HG03457 (cell line): ENCODE data around the gene TSKU.
"Not testable (repeated sequence)": the region's sequence is repeated elsewhere in the genome, so short reads cannot be mapped to it uniquely, and the experiment has no call there.

Source experiments
- ATAC-seq: cut with Tn5 transposase; IDR thresholded peaks from one replicate; pipeline ENCODE4 v1.9.1; 2021; ENCODE audit warnings: moderate number of reproducible peaks; ENCODE audit not compliant: unreplicated experiment

TSKU gene, protein sequence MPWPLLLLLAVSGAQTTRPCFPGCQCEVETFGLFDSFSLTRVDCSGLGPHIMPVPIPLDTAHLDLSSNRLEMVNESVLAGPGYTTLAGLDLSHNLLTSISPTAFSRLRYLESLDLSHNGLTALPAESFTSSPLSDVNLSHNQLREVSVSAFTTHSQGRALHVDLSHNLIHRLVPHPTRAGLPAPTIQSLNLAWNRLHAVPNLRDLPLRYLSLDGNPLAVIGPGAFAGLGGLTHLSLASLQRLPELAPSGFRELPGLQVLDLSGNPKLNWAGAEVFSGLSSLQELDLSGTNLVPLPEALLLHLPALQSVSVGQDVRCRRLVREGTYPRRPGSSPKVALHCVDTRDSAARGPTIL

GRCh38 chr11:76783294-76783895 is at the start of gene TSKU:
TSKU (plus strand) TSS chr11:76783356; CDS start chr11:76795617, 12,261 bp downstream.
- ATAC-seq = no peak

DNA sequence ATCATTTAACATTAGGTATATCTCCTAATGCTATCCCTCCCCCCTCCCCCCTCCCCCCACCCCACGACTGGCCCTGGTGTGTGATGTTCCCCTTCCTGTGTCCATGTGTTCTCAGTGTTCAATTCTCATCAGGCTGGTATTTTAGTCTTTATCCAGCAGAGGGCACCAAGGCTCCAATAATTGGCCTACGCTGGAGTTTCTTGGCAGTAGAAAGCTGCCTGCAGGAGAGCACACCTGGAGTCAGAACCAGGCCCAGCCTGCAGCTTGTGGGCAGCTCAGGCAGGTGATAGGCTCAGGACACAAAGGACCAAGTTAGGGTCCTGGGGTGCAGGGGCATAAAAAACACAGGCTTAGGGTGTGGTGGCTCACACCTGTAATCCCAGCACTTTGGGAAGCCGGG is 49.2 kb upstream of the TSKU start:
- ATAC-seq = not testable (repeated sequence)

GRCh38 chr11:76734456-76735420 is 48.4 kb upstream of the TSKU start:
- ATAC-seq = no peak

- no peak for ATAC-seq
Observed at GRCh38 chr11:76735841-76736240, 47.3 kb upstream of the TSKU start.

DNA sequence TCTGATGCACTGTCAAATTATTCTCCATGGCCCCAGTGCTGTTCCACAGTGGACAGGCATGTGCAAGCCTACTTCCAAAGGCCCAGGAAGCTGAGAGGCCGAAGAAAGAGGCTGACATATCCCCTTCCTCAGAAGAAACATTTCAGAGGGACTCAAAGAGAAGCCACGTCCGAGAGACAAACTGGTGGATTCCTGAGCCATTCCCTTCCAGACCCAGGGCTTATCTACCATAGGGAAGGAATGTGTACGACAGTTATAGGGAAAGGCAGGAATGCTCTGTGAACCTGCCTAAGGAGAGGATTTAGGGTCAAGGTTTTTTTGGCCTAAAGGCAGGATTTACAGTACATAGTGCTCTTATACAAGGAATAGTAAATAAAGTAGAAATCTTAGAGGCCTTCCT is 46.9 kb upstream of the TSKU start:
- ATAC-seq = no peak

DNA sequence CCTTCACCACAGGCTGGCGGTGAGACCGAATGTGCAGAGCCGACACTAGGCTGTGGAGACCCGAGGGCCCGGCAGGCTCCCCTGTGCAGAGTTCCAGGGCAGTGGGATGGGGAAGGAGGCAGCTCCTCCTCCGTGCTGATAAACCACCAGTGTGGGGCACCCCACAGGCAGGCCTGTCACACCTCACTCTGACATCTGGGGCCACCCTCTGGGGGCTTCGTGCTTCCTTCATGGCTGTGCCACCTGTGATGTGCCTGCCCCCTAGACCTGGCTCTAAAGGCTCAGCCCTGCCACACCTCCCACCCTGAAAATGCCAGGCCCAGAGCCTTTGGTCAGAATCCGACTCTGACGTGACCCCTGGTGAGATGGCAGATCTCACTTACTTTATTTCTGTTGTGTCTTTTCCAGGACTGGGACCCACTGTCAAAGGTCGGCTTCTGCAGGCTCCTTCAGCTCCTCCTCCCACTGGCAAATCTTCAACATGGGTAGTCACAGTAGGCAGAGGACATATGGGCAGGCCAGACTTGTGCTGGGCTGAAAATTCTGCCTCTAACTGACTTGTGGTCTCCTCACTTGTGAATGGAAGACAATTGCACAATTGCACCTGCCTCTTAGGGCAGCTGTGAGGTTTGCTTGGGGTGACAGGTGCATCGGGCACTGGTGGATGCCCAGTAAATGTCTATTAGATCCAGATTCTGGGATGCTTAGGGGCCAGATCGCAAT is 46.2 kb upstream of the TSKU start:
- ATAC-seq = no peak

- ATAC-seq = no peak
Observed at GRCh38 chr11:76738618-76739240, 44.4 kb upstream of the TSKU start.

GRCh38 chr11:76739798-76740197 is 43.4 kb upstream of the TSKU start:
- ATAC-seq = no peak

DNA sequence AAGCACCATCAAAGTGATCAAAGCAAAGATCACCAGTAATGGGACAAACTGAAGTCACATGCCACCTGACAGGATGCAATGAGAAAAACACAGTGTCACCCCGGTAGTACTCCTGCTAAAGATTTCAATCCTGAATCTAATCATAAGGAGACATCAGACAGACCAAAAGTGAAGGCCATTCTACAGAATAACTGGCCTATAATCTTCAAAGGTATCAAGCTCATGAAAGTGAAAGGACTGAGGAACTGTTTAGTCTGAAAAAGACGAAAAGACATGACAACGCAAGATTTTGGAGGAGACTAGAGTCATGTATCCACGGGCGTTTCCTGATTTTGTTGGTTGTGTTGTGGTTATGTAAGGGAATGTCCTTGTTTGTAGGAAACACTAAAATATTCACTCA is 42.4 kb upstream of the TSKU start:
- ATAC-seq = no peak

GRCh38 chr11:76742902-76743301 is 40.3 kb upstream of the TSKU start:
- ATAC-seq = no peak

DNA sequence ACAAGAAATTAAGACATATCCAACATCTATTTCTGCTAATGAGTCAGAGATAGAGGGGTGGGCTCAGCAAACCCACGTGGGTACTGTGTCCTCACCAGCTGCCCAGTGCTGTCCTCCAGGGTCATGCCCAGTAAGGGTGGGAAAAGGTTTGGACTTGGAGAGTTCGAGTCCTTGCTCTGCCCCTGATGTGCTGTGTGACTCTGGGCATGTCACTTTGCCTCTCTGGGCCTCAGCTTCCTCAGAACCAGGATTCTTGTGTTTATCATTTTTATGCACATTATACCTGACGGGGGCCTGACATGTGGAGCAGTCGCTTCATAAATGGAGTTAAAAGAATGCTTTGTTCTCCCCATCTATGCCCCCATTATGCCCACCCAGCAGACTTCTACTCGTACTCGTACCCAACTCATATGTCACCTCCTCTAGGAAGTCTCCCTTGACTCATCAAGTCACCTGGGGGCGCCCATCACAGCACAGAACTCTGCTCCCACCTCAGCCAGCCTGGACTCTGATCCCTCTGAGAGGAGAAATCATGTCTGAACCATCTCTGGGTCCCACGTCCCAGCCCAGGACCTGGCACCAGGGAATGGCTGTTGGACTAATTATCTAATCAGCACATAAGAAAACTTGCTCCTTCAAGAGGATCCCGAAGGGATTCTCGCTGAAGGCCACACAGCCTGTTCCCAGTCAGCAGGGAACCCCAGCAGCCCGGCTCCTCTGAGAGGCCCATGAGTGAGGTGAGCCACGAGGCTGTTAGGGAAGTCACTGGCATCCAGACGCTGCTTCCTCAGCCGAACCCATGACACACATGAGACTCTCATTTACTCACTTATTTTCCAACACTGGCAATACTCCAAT is 38.7 kb upstream of the TSKU start:
- no peak for ATAC-seq

DNA sequence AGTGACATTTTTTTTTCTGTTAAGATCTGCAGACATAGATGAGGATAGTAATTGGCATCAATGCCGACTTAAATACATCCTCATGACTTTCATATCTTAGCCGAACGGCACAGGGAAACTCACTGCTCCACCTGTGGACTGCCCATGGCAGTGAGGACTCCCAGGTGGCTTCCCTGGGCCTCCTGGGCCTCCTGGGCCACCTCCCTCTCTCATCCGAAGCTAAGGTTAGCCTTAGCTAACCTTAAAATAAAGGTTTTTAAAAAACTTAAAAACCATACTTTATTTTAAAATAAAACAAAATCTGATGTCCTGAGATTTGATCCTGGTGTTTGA is 38.1 kb upstream of the TSKU start:
- no peak for ATAC-seq

DNA sequence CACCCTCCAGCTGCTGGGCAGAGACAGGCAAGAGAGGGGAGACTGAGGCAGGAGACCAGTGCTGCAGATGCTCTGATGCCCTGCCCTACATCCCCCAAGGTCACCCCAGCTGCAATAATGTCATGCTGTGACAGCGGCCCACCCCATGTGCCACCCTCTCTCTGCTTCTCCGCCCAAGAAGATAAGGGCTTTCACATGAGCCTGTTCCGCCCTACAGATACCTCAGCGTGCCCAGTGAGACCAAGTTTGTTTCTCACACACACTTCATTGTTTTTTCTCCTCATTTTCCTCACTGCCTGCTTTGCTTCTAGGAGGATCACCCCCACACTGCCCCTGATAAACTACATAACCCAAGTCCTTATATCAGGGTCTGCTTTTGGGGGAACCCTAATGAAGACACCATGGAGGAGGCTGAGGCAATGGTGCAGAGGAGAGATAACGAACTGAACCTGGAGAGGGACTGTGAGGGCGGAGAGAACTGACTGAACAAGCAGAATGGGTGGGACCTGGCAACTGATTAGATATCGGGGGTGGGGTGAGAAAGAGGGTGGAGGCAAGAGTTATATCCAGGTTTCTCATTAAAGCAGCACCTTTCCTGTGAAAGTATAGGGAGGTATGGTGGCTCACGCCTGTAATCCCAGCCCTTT is 37.5 kb upstream of the TSKU start:
- ATAC-seq = no peak

- no peak for ATAC-seq
Observed at GRCh38 chr11:76747153-76747914, 35.8 kb upstream of the TSKU start.

GRCh38 chr11:76747915-76748860 is 35.0 kb upstream of the TSKU start:
- no peak for ATAC-seq

DNA sequence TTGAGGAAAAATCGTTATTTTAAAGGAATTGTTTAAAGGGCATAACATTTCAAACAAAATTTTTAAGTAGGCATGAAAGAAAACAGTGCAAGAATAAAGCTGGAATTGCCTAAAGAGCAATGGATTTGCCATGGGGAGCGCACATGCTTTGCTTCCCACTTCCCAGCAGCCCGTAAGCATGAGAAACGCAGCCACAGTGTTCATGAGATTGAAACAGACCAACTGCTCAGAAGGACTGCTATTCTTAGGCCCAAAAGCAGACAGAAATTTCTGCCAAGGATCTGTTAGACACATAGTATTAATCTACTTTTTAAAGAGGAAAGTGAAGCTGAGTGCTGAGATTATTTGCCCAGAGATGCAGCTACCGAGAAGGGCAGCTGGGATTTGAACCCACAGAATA is 34.2 kb upstream of the TSKU start:
- ATAC-seq = no peak

DNA sequence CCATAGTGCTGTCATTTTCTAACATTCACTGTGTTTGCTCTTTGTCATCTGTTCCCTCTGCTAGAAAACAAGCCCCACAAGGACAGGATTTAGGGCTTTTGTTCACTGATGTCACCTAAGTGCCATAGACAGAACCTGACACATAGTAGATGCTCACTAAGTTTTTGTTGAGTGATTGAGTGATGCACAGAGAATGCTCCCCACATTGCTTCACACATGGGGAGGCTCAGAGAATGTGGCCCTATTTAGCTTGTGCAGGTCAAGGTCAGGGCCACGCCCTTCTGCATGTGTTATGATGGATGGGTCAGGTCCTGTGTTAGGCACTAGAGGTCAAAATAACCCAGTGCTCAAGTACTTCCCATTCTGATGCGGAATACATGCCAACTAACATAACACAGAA is 33.1 kb upstream of the TSKU start:
- no peak for ATAC-seq
